WI38 (cell line): ENCODE results near the gene CYSLTR2.

Experiments used
- H3K4me3 ChIP-seq: 2 replicates; pipeline ENCODE4 v1.5.1; 2011; ENCODE audit warnings: low read depth, mild to moderate bottlenecking, control low read depth, low read length
- CTCF ChIP-seq: IDR thresholded peaks from 2 replicates; pipeline ENCODE4 v1.5.1; 2012; ENCODE audit warnings: low read depth, mild to moderate bottlenecking, control low read depth, low read length

Gene CYSLTR2

GRCh38 chr13:48626077-48626449 lies 27.7 kb upstream of the CYSLTR2 start:
- TF ChIP-seq CTCF, result no peak
- no peak overlapping the region for H3K4me3 ChIP-seq

GRCh38 chr13:48626726-48627451 lies 26.8 kb upstream of the CYSLTR2 start:
- no peak for TF ChIP-seq CTCF

GRCh38 chr13:48629277-48629676 lies 24.5 kb upstream of the CYSLTR2 start:
- H3K4me3 ChIP-seq, result no peak overlapping the region
- TF ChIP-seq CTCF, result no peak

More at GRCh38 chr13:48626726-48627451, 26.8 kb upstream of the CYSLTR2 start:
- H3K4me3 ChIP-seq, result no peak overlapping the region

- TF ChIP-seq CTCF, result no peak
- no peak overlapping the region for H3K4me3 ChIP-seq
These were observed 23.4 kb upstream of the CYSLTR2 start for GRCh38 chr13:48630291-48630690.

GRCh38 chr13:48630773-48631172 lies 23.0 kb upstream of the CYSLTR2 start:
- no peak for TF ChIP-seq CTCF
- no peak overlapping the region for H3K4me3 ChIP-seq

- H3K4me3 ChIP-seq, result no peak overlapping the region
- TF ChIP-seq CTCF, result no peak
These were observed 22.3 kb upstream of the CYSLTR2 start for GRCh38 chr13:48631441-48631840.

- TF ChIP-seq CTCF, result no peak
- no peak overlapping the region for H3K4me3 ChIP-seq
These were observed 20.0 kb upstream of the CYSLTR2 start for GRCh38 chr13:48633700-48634099.
